Rectal smooth muscle tissue (tissue), 1 donor: ENCODE measurements around the gene CAMK2A.

Source experiments
- H3K27ac ChIP-seq: one replicate; pipeline ENCODE4 v1.7.0; 2013; ENCODE audit warnings: low read depth, low read length, inconsistent platforms
- H3K27me3 ChIP-seq: one replicate; pipeline ENCODE4 v1.7.0; 2013; ENCODE audit warnings: low read length; ENCODE audit not compliant: control insufficient read depth, insufficient read depth
- H3K36me3 ChIP-seq: one replicate; pipeline ENCODE4 v1.7.0; 2013; ENCODE audit warnings: low read length; ENCODE audit not compliant: control insufficient read depth, insufficient read depth
- H3K4me1 ChIP-seq: one replicate; pipeline ENCODE4 v1.7.0; 2013; ENCODE audit warnings: low read length; ENCODE audit not compliant: control insufficient read depth, insufficient read depth
- H3K4me3 ChIP-seq: one replicate; pipeline ENCODE4 v1.7.0; 2013; ENCODE audit warnings: low read length
- H3K9ac ChIP-seq: one replicate; pipeline ENCODE4 v1.7.0; 2013; ENCODE audit warnings: low read length

CAMK2A gene

DNA sequence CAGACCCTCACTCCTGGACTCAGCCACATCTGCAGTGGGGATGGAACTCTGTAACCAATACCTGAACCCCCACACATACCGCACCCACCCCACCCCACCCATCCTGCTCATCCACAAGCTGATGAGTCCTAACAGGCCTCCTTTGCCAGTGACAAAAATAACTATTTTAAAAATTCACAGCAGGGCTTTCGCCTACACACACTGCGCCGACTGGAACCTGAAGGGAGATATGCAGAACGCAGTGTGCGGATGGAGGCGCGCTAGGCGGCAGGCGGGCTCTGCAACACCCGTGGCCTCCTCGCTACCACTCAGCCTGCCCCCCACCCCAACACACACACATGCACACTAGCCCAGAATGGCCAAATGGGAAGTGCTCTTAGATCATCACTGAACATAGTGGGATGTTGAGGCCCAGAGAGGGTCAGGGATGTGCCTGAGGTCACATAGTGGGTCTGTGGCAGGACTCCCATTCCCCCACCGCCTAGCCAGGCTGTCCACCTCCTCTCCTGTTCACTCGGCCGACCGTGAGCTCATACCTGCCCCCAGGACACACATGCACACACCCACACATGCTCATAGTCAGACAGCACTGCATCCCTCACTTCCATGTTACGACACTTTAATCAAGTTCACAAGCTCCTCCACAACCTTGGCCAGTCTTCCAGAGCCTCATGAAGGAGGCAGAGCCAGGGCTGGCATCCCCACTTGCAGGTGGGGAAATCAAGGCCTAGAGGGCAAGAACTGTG, 6.3 kb upstream of the CAMK2A start:
- no peaks in the 10 kb centered on the region for H3K27me3 ChIP-seq
- peaks cover 6% of the 10 kb centered on the region for H3K4me1 ChIP-seq
- no peak overlapping the region for H3K27ac ChIP-seq
- H3K4me3 ChIP-seq = no peak overlapping the region
- H3K36me3 ChIP-seq = no peaks in the 10 kb centered on the region
- H3K9ac ChIP-seq = no peak overlapping the region

GRCh38 chr5:150295172-150295634, 5.6 kb upstream of the CAMK2A start:
- Histone ChIP-seq H3K4me1 (peaks cover 6% of the 10 kb centered on the region), H3K36me3 (no peaks in the 10 kb centered on the region), H3K9ac (no peak overlapping the region), H3K27ac (no peak overlapping the region), H3K4me3 (no peak overlapping the region), H3K27me3 (no peaks in the 10 kb centered on the region)

GRCh38 chr5:150294551-150295071, 5.0 kb upstream of the CAMK2A start:
- Histone ChIP-seq H3K36me3 (no peaks in the 10 kb centered on the region), H3K4me3 (no peak overlapping the region), H3K27ac (no peak overlapping the region), H3K4me1 (peaks cover 6% of the 10 kb centered on the region), H3K27me3 (no peaks in the 10 kb centered on the region), H3K9ac (no peak overlapping the region)

DNA sequence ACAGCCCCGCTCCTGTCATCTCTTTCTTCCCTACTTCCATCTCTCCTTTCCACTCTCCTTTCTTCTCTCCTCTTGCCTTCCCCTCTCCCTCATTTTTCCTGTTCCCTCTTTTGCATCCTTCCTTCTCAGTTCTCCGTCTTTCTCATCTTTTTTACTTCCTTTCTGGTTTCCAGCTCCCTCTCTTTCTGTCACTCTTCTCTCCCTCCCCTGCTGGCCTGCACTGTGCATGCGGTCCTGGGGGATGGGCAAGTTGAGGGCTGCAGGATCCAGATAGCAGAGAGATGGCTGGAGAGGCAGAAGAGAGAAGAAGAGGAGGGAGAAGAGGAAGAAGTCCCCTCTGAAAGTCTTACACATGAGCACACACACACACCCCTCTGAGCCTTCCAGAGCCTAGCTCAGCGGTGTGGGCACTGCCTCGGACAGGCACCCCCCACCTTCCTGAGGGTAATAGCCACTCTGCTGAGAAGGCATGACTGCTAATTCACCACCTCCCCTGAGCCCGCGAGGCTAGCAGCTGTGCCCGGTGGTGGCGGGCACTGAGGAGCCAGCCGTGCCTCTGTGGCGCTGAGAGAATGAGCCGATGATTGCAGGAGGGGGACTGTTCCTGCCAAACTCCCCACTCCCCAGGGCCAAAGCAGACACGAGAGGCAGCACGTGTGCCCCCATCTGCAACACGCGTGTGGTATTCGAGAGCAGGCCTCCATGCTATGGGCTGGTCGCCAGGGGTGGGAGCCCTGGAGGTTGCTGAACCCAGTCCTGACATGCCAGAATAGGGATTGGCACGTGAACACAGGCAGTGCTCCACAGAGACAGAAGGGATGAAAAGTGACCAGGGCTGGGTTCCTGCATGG, 3.7 kb upstream of the CAMK2A start:
- Histone ChIP-seq H3K4me1 (peaks cover 4% of the 10 kb centered on the region), H3K9ac (no peak overlapping the region), H3K27ac (no peak overlapping the region), H3K36me3 (no peaks in the 10 kb centered on the region), H3K4me3 (no peak overlapping the region), H3K27me3 (no peaks in the 10 kb centered on the region)

GRCh38 chr5:150291388-150292385, 2.1 kb upstream of the CAMK2A start:
- Histone ChIP-seq H3K27ac (no peak overlapping the region), H3K27me3 (no peaks in the 10 kb centered on the region), H3K36me3 (no peaks in the 10 kb centered on the region), H3K9ac (no peak overlapping the region), H3K4me1 (peaks cover 4% of the 10 kb centered on the region), H3K4me3 (no peak overlapping the region)

- Histone ChIP-seq H3K9ac (no peak overlapping the region), H3K27ac (no peak overlapping the region), H3K4me3 (no peak overlapping the region)
Observed at GRCh38 chr5:150288791-150289190, 782 bp downstream of the CAMK2A start.

DNA sequence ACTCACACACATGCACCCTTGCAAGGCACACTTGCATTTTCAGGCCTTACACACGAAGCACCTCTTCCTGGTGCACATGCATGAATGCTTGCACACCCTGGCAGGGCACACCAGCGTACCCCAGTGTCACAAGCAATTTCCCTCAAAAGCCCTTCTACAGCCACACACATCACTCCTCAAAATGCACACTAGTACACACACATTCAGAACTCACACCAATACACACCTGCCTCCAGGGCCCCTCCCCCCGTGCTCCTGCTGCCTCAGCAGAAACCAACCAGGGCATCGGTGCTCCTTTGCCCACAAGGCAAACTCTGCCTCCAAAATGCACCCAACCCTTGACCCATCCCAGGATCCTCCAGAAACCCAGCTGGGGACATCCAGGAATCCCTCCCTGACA, 1.2 kb downstream of the CAMK2A start:
- Histone ChIP-seq H3K27me3 (no peaks in the 10 kb centered on the region), H3K27ac (no peak overlapping the region), H3K4me1 (no peaks in the 10 kb centered on the region), H3K36me3 (no peaks in the 10 kb centered on the region), H3K9ac (no peak overlapping the region), H3K4me3 (no peak overlapping the region)

More at GRCh38 chr5:150288791-150289190, 782 bp downstream of the CAMK2A start:
- no peaks in the 10 kb centered on the region for H3K27me3 ChIP-seq
- H3K4me1 ChIP-seq = no peaks in the 10 kb centered on the region
- H3K36me3 ChIP-seq = no peaks in the 10 kb centered on the region

GRCh38 chr5:150286820-150287219, 2.8 kb downstream of the CAMK2A start:
- Histone ChIP-seq H3K4me3 (no peak overlapping the region), H3K27me3 (no peaks in the 10 kb centered on the region), H3K36me3 (no peaks in the 10 kb centered on the region), H3K4me1 (no peaks in the 10 kb centered on the region), H3K9ac (no peak overlapping the region), H3K27ac (no peak overlapping the region)

DNA sequence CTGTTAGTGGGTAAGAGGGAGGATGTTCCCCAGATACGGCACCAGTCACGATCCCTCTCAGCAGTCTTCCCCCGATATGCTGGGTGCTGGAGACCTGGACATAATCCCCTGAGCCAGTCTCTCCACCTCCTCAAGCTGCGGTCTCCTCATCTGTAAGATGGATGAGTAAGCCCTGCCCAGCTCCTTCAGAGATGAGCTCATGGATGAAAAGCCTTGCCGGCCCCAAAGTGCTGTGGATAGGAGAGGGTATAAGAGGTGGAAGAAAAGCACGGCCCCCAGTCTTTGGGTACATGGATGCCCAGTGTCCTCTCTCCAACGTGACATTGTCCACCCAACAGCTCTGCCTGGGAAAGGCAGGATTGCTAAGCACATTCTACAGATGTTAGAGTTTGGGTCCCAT, 4.5 kb downstream of the CAMK2A start:
- H3K36me3 ChIP-seq = no peaks in the 10 kb centered on the region
- no peaks in the 10 kb centered on the region for H3K4me1 ChIP-seq
- no peaks in the 10 kb centered on the region for H3K27me3 ChIP-seq
- no peak overlapping the region for H3K9ac ChIP-seq
- H3K4me3 ChIP-seq = no peak overlapping the region
- no peak overlapping the region for H3K27ac ChIP-seq

GRCh38 chr5:150284311-150284710, 5.3 kb downstream of the CAMK2A start:
- Histone ChIP-seq H3K27me3 (no peaks in the 10 kb centered on the region), H3K36me3 (no peaks in the 10 kb centered on the region), H3K4me1 (no peaks in the 10 kb centered on the region), H3K4me3 (no peak overlapping the region), H3K27ac (no peak overlapping the region), H3K9ac (no peak overlapping the region)

- no peak overlapping the region for H3K4me3 ChIP-seq
- H3K9ac ChIP-seq = no peak overlapping the region
- no peak overlapping the region for H3K27ac ChIP-seq
- H3K4me1 ChIP-seq = no peaks in the 10 kb centered on the region
- H3K36me3 ChIP-seq = no peaks in the 10 kb centered on the region
- no peaks in the 10 kb centered on the region for H3K27me3 ChIP-seq
Observed at GRCh38 chr5:150283904-150284303, 5.7 kb downstream of the CAMK2A start.

GRCh38 chr5:150281987-150282386, 7.6 kb downstream of the CAMK2A start:
- Histone ChIP-seq H3K36me3 (no peaks in the 10 kb centered on the region), H3K4me3 (no peak overlapping the region), H3K27ac (no peak overlapping the region), H3K4me1 (no peaks in the 10 kb centered on the region), H3K27me3 (no peaks in the 10 kb centered on the region), H3K9ac (no peak overlapping the region)
